Measurements from ENCODE around the gene C3. TPM values are rescaled to one million over a fixed set of nuclear protein-coding genes. Genes with fewer than 3 reads are reported as not detected.
A peak's percentile ranks its signal among the peaks of the same experiment; 100 is the strongest.
"Not testable (repeated sequence)": the region's sequence is repeated elsewhere in the genome, so short reads cannot be mapped to it uniquely, and the experiment has no call there.

The C3 gene
- polyA plus RNA-seq, 3 donors: 17.1 to 26.9 (median 20.8) TPM

- DNase-seq (ENCODE audit: extremely low read depth in 1 of 11, low read depth in 9 of 11, low spot score in 4 of 11): no peak
Measured at GRCh38 chr19:6679139-6679538, 41.3 kb downstream of the C3 start.

GRCh38 chr19:6678690-6679109 lies 41.8 kb downstream of the C3 start:
- DNase-seq (ENCODE audit: extremely low read depth in 1 of 11, low read depth in 9 of 11, low spot score in 4 of 11): no peak

- no peak for DNase-seq (ENCODE audit: extremely low read depth in 1 of 11, low read depth in 9 of 11, low spot score in 4 of 11)
Measured at GRCh38 chr19:6677883-6678689, 42.4 kb downstream of the C3 start.

- no peak for DNase-seq (ENCODE audit: extremely low read depth in 1 of 11, low read depth in 9 of 11, low spot score in 4 of 11)
Measured at GRCh38 chr19:6677495-6677882, 43.0 kb downstream of the C3 start.

- DNase-seq (ENCODE audit: extremely low read depth in 1 of 11, low read depth in 9 of 11, low spot score in 4 of 11): no peak
Measured at GRCh38 chr19:6676288-6676687, 44.2 kb downstream of the C3 start.

- DNase-seq (ENCODE audit: extremely low read depth in 1 of 11, low read depth in 9 of 11, low spot score in 4 of 11): peak in 8 of 11 donors; percentile 6 to 25 (median 18)
Measured at GRCh38 chr19:6674868-6675305, 45.6 kb downstream of the C3 start.

- not testable (repeated sequence) for DNase-seq (ENCODE audit: extremely low read depth in 1 of 11, low read depth in 9 of 11, low spot score in 4 of 11)
Measured at GRCh38 chr19:6674408-6674807, 46.0 kb downstream of the C3 start.

GRCh38 chr19:6672693-6673290 lies 47.7 kb downstream of the C3 start:
- no peak for DNase-seq (ENCODE audit: extremely low read depth in 1 of 11, low read depth in 9 of 11, low spot score in 4 of 11)

- DNase-seq (ENCODE audit: extremely low read depth in 1 of 11, low read depth in 9 of 11, low spot score in 4 of 11): no peak
Measured at GRCh38 chr19:6671960-6672359, 48.5 kb downstream of the C3 start.

- no peak for DNase-seq (ENCODE audit: extremely low read depth in 1 of 11, low read depth in 9 of 11, low spot score in 4 of 11)
Measured at GRCh38 chr19:6668691-6669090, 51.8 kb downstream of the C3 start.

GRCh38 chr19:6667114-6667627 lies 53.3 kb downstream of the C3 start:
- no peak for DNase-seq (ENCODE audit: extremely low read depth in 1 of 11, low read depth in 9 of 11, low spot score in 4 of 11)

- DNase-seq (ENCODE audit: extremely low read depth in 1 of 11, low read depth in 9 of 11, low spot score in 4 of 11): no peak
Measured at GRCh38 chr19:6664916-6665315, 55.5 kb downstream of the C3 start.

GRCh38 chr19:6663236-6664201 lies 56.9 kb downstream of the C3 start:
- DNase-seq (ENCODE audit: extremely low read depth in 1 of 11, low read depth in 9 of 11, low spot score in 4 of 11): no peak

- no peak for DNase-seq (ENCODE audit: extremely low read depth in 1 of 11, low read depth in 9 of 11, low spot score in 4 of 11)
Measured at GRCh38 chr19:6662702-6663101, 57.7 kb downstream of the C3 start.

GRCh38 chr19:6661509-6662244 lies 58.8 kb downstream of the C3 start:
- not testable (repeated sequence) for DNase-seq (ENCODE audit: extremely low read depth in 1 of 11, low read depth in 9 of 11, low spot score in 4 of 11)

- DNase-seq (ENCODE audit: extremely low read depth in 1 of 11, low read depth in 9 of 11, low spot score in 4 of 11): no peak
Measured at GRCh38 chr19:6660930-6661329, 59.5 kb downstream of the C3 start.

GRCh38 chr19:6656390-6656789 lies 64.1 kb downstream of the C3 start:
- DNase-seq (ENCODE audit: extremely low read depth in 1 of 11, low read depth in 9 of 11, low spot score in 4 of 11): not testable (repeated sequence)
